ENCODE results near the gene DLEC1.

GRCh38 chr3:38116471-38117162, 77.6 kb downstream of the DLEC1 start:
- TF ChIP-seq POLR2AphosphoS5 (IDR thresholded peaks at IDR 0.05) (no peak), CTCF (IDR thresholded peaks at IDR 0.05) (no peak)

All from gastroesophageal sphincter (tissue), 3 donors.